Ishikawa (cell line): ENCODE measurements around the gene ADGRG6.

Experiments
- EP300 ChIP-seq: IDR thresholded peaks from 2 replicates; pipeline ENCODE4 v1.6.1; 2012; ENCODE audit warnings: borderline replicate concordance
- FOXM1 ChIP-seq: IDR thresholded peaks from 2 replicates; pipeline ENCODE4 v1.6.1; 2012; ENCODE audit warnings: low read depth, borderline replicate concordance
- TAF1 ChIP-seq: IDR thresholded peaks from 2 replicates; pipeline ENCODE4 v1.6.1; 2012; ENCODE audit warnings: low read depth, mild to moderate bottlenecking
- YY1 ChIP-seq: IDR thresholded peaks from 2 replicates; pipeline ENCODE4 v1.6.1; 2012; ENCODE audit warnings: low read depth
- TF ChIP-seq, protein P1 (sequence below): IDR thresholded peaks from 2 replicates; pipeline ENCODE4 v1.6.1; 2012; ENCODE audit warnings: low read depth, mild to moderate bottlenecking
- TF ChIP-seq, protein P2 (sequence below): IDR thresholded peaks from 2 replicates; pipeline ENCODE4 v1.6.1; 2012

DNA sequence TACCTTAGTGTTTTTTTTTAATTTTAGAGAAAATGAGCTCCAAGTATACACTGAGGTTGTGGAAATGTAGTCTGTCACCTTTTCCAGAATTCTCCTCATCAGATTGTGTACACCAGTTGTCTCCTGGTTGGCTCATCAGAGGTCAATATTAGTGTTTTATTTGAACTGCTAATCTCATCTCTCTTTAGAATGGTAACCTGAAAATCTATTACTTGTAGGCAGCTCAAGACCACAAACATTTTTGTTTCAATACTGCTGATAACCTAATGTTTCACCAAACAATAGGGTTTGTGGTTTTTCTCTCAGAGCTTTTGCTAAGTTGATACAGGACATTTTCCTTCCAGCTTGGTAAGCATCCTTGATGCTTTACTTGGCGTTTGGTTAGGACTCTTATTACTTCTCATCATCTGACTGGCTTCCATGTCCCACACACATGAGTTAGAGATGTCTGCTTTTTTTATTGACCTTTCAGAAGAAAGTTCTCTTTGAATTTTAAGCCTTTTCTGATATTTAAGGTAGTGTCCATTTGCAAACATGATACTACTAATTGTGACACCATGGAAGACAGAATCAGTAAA, 15.1 kb downstream of the ADGRG6 start:
- TF ChIP-seq TAF1: no peak
- no peak for TF ChIP-seq YY1
- no peak for TF ChIP-seq FOXM1
- TF ChIP-seq, protein P1, sequence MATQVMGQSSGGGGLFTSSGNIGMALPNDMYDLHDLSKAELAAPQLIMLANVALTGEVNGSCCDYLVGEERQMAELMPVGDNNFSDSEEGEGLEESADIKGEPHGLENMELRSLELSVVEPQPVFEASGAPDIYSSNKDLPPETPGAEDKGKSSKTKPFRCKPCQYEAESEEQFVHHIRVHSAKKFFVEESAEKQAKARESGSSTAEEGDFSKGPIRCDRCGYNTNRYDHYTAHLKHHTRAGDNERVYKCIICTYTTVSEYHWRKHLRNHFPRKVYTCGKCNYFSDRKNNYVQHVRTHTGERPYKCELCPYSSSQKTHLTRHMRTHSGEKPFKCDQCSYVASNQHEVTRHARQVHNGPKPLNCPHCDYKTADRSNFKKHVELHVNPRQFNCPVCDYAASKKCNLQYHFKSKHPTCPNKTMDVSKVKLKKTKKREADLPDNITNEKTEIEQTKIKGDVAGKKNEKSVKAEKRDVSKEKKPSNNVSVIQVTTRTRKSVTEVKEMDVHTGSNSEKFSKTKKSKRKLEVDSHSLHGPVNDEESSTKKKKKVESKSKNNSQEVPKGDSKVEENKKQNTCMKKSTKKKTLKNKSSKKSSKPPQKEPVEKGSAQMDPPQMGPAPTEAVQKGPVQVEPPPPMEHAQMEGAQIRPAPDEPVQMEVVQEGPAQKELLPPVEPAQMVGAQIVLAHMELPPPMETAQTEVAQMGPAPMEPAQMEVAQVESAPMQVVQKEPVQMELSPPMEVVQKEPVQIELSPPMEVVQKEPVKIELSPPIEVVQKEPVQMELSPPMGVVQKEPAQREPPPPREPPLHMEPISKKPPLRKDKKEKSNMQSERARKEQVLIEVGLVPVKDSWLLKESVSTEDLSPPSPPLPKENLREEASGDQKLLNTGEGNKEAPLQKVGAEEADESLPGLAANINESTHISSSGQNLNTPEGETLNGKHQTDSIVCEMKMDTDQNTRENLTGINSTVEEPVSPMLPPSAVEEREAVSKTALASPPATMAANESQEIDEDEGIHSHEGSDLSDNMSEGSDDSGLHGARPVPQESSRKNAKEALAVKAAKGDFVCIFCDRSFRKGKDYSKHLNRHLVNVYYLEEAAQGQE: no peak
- TF ChIP-seq, protein P2, sequence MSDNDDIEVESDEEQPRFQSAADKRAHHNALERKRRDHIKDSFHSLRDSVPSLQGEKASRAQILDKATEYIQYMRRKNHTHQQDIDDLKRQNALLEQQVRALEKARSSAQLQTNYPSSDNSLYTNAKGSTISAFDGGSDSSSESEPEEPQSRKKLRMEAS: no peak
- TF ChIP-seq EP300: no peak
